Activated CD4-positive, alpha-beta T cell treated with anti-CD3 and anti-CD28 coated beads for 1 hour (primary cell): Measurements from ENCODE around the gene FOLR3.
"Not testable (repeated sequence)": the region's sequence is repeated elsewhere in the genome, so short reads cannot be mapped to it uniquely, and the experiment has no call there.

Experiments used
- DNase-seq: peaks from one replicate; pipeline ENCODE4 v3.0.0-alpha.2; 2020

The FOLR3 gene

GRCh38 chr11:72124046-72124445, 11.5 kb upstream of the FOLR3 start:
- DNase-seq, result no peak

GRCh38 chr11:72125956-72126355, 9.6 kb upstream of the FOLR3 start:
- no peak for DNase-seq

- no peak for DNase-seq
Measured at GRCh38 chr11:72127923-72128322, 7.6 kb upstream of the FOLR3 start.

- no peak for DNase-seq
Measured at GRCh38 chr11:72129381-72129780, 6.1 kb upstream of the FOLR3 start.

- no peak for DNase-seq
Measured at GRCh38 chr11:72132646-72133045, 2.9 kb upstream of the FOLR3 start.

- DNase-seq, result no peak
Measured at GRCh38 chr11:72135891-72136683, 562 bp downstream of the FOLR3 start.

- no peak for DNase-seq
Measured at GRCh38 chr11:72136684-72137262, 1.2 kb downstream of the FOLR3 start.

- no peak for DNase-seq
Measured at GRCh38 chr11:72138821-72139390, 3.4 kb downstream of the FOLR3 start.

GRCh38 chr11:72139500-72139899, 4.0 kb downstream of the FOLR3 start:
- no peak for DNase-seq

GRCh38 chr11:72140661-72141060, 5.1 kb downstream of the FOLR3 start:
- DNase-seq, result no peak

- DNase-seq, result no peak
Measured at GRCh38 chr11:72141066-72141465, 5.5 kb downstream of the FOLR3 start.

GRCh38 chr11:72142086-72142485, 6.6 kb downstream of the FOLR3 start:
- DNase-seq, result not testable (repeated sequence)

- not testable (repeated sequence) for DNase-seq
Measured at GRCh38 chr11:72142543-72142942, 7.0 kb downstream of the FOLR3 start.

- DNase-seq, result no peak
Measured at GRCh38 chr11:72144807-72145565, 9.5 kb downstream of the FOLR3 start.

GRCh38 chr11:72146625-72147024, 11.1 kb downstream of the FOLR3 start:
- no peak for DNase-seq

- no peak for DNase-seq
Measured at GRCh38 chr11:72150882-72151281, 15.4 kb downstream of the FOLR3 start.

- DNase-seq, result not testable (repeated sequence)
Measured at GRCh38 chr11:72153874-72154273, 18.3 kb downstream of the FOLR3 start.

- no peak for DNase-seq
Measured at GRCh38 chr11:72154816-72155215, 19.3 kb downstream of the FOLR3 start.

GRCh38 chr11:72155751-72156150, 20.2 kb downstream of the FOLR3 start:
- DNase-seq, result no peak

- DNase-seq, result no peak
Measured at GRCh38 chr11:72157131-72157530, 21.6 kb downstream of the FOLR3 start.

GRCh38 chr11:72160319-72160718, 24.8 kb downstream of the FOLR3 start:
- no peak for DNase-seq

GRCh38 chr11:72162891-72163492, 27.5 kb downstream of the FOLR3 start:
- no peak for DNase-seq

GRCh38 chr11:72164187-72164586, 28.7 kb downstream of the FOLR3 start:
- not testable (repeated sequence) for DNase-seq
